Astrocyte (in vitro differentiated cells and primary cell): ENCODE results near the gene LANCL1. TPM values are rescaled to one million over a fixed set of nuclear protein-coding genes. Genes with fewer than 3 reads are reported as not detected.

Experiments
- DNase-seq: peaks from one replicate; pipeline ENCODE4 v3.0.0-alpha.2; 2010; ENCODE audit warnings: low read depth
- FAIRE-seq: peaks from 2 replicates; lab custom pipeline; 2011; peaks lifted over from hg19 to GRCh38; lab: Jason Lieb, UNC
- H2AFZ ChIP-seq: 2 replicates; pipeline ENCODE4 v1.6.0; 2012; ENCODE audit warnings: low read depth, low read length, inconsistent platforms
- H3K27ac ChIP-seq: 2 replicates; pipeline ENCODE4 v1.5.1; 2011; ENCODE audit warnings: low read depth, low read length, inconsistent platforms
- H3K27me3 ChIP-seq: 2 replicates; pipeline ENCODE4 v1.6.0; 2011; ENCODE audit warnings: low read length, inconsistent platforms; ENCODE audit not compliant: insufficient read depth
- H3K36me3 ChIP-seq: 2 replicates; pipeline ENCODE4 v1.5.1; 2011; ENCODE audit warnings: low read length, inconsistent platforms; ENCODE audit not compliant: insufficient read depth
- H3K4me1 ChIP-seq: 2 replicates; pipeline ENCODE4 v1.5.1; 2011; ENCODE audit warnings: low read length, inconsistent platforms; ENCODE audit not compliant: insufficient read depth
- H3K4me2 ChIP-seq: 2 replicates; pipeline ENCODE4 v1.6.0; 2012; ENCODE audit warnings: low read length, inconsistent platforms
- H3K4me3 ChIP-seq: 2 replicates; pipeline ENCODE4 v1.5.1; 2011; ENCODE audit warnings: low read depth, mild to moderate bottlenecking, low read length, inconsistent platforms; ENCODE audit not compliant: insufficient read depth
- H3K79me2 ChIP-seq: 2 replicates; pipeline ENCODE4 v1.6.0; 2012; ENCODE audit warnings: mild to moderate bottlenecking, low read length, inconsistent platforms; ENCODE audit not compliant: insufficient read depth
- H3K9ac ChIP-seq: 2 replicates; pipeline ENCODE4 v1.6.0; 2012; ENCODE audit warnings: mild to moderate bottlenecking, low read length, inconsistent platforms
- H3K9me3 ChIP-seq: 2 replicates; pipeline ENCODE4 v1.5.1; 2012; ENCODE audit warnings: low read depth, mild to moderate bottlenecking, low read length, inconsistent platforms; ENCODE audit not compliant: insufficient read depth
- H4K20me1 ChIP-seq: 2 replicates; pipeline ENCODE4 v1.6.0; 2012; ENCODE audit warnings: low read length, inconsistent platforms; ENCODE audit not compliant: insufficient read depth
- H3K27ac Mint-ChIP-seq: one replicate; pipeline ENCODE4 v1.8.0; 2021; ENCODE audit warnings: mild to moderate bottlenecking, mixed read lengths; ENCODE audit not compliant: unreplicated experiment
- H3K27me3 Mint-ChIP-seq: one replicate; pipeline ENCODE4 v1.8.0; 2021; ENCODE audit warnings: low read depth, mixed read lengths; ENCODE audit not compliant: unreplicated experiment
- H3K36me3 Mint-ChIP-seq: one replicate; pipeline ENCODE4 v1.8.0; 2021; ENCODE audit warnings: low read depth, mixed read lengths; ENCODE audit not compliant: unreplicated experiment
- H3K4me1 Mint-ChIP-seq: one replicate; pipeline ENCODE4 v1.8.0; 2021; ENCODE audit warnings: low read depth, mixed read lengths; ENCODE audit not compliant: unreplicated experiment
- H3K4me3 Mint-ChIP-seq: one replicate; pipeline ENCODE4 v1.8.0; 2021; ENCODE audit warnings: mild to moderate bottlenecking, moderate library complexity, mixed read lengths; ENCODE audit not compliant: unreplicated experiment
- H3K9me3 Mint-ChIP-seq: one replicate; pipeline ENCODE4 v1.8.0; 2021; ENCODE audit warnings: mild to moderate bottlenecking, mixed read lengths; ENCODE audit not compliant: unreplicated experiment
- CTCF ChIP-seq: IDR thresholded peaks from 2 replicates; pipeline ENCODE4 v1.5.1; 2011; ENCODE audit warnings: low read depth, mild to moderate bottlenecking, inconsistent platforms, low read length, moderate library complexity; ENCODE audit not compliant: insufficient read depth
- EZH2 ChIP-seq: IDR thresholded peaks from 2 replicates; pipeline ENCODE4 v1.6.1; 2012; ENCODE audit warnings: mild to moderate bottlenecking, low read length, inconsistent platforms; ENCODE audit not compliant: insufficient read depth
- total RNA-seq: library from RNA; stranded (reverse); gene quantifications from 2 replicates; pipeline ENCODE4 v1.2.1, GENCODE V29; 2021

The LANCL1 gene
- total RNA-seq, 1 donor from 2014 or later = 38.3 TPM

DNA sequence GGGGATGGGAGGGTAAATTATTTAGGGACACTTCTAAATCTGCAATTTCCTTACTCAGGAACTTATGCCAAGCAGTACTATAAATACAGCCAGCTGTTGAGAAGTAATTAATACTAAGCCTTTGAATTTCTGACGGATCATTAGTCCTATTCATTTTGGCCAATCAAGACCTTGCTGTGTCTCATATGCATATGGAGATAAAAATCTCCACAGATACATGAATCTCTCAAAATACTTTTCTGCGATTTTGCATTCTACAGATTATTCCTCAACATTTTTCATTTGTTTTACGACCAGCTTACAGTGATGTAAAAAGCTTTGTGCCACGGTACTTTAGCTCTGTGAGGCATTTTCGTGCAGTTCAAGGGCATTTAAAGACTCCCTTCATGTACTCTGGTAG is 16.7 kb downstream of the LANCL1 start:
- no peak overlapping the region for H3K27ac ChIP-seq
- Mint-ChIP-seq H3K27me3 (no peaks in the 10 kb centered on the region), H3K36me3 (peaks cover 3% of the 10 kb centered on the region), H3K27ac (no peak overlapping the region), H3K9me3 (no peaks in the 10 kb centered on the region), H3K4me1 (no peaks in the 10 kb centered on the region), H3K4me3 (no peak overlapping the region)
- H3K36me3 ChIP-seq = peaks cover 9% of the 10 kb centered on the region
- H3K27me3 ChIP-seq = no peaks in the 10 kb centered on the region
- no peak overlapping the region for H3K4me2 ChIP-seq
- H3K79me2 ChIP-seq = no peaks in the 10 kb centered on the region
- H4K20me1 ChIP-seq = no peaks in the 10 kb centered on the region
- FAIRE-seq = no peak
- no peak overlapping the region for H3K9ac ChIP-seq
- no peak overlapping the region for H2AFZ ChIP-seq
- DNase-seq = no peak
- H3K4me3 ChIP-seq = no peak overlapping the region
- no peaks in the 10 kb centered on the region for H3K9me3 ChIP-seq
- no peak for TF ChIP-seq EZH2
- no peak for TF ChIP-seq CTCF
- H3K4me1 ChIP-seq = no peaks in the 10 kb centered on the region

DNA sequence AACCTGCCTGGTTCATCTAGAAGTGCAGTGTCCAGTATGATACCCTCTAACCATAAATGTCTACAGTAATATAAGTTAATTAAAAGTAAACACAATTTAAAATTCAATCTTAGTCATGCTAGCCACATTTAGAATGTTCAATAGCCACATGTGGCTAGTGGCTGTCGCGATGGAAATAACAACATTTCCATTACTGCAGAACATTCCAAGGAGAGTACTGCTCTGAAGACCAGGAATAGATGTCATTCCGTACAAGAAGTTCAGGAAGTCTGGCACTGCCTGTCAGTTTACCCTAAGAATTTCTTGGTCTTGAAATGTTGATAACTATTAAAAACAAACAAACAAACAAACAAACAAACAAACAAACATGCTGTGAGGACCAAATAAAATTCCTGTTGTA is 17.2 kb downstream of the LANCL1 start:
- Histone ChIP-seq H3K4me1 (no peaks in the 10 kb centered on the region), H3K27ac (no peak overlapping the region), H4K20me1 (no peaks in the 10 kb centered on the region), H2AFZ (no peak overlapping the region), H3K9ac (no peak overlapping the region), H3K9me3 (no peaks in the 10 kb centered on the region), H3K4me3 (no peak overlapping the region), H3K4me2 (no peak overlapping the region), H3K36me3 (peaks cover 9% of the 10 kb centered on the region), H3K27me3 (no peaks in the 10 kb centered on the region), H3K79me2 (no peaks in the 10 kb centered on the region)
- DNase-seq = no peak
- no peaks in the 10 kb centered on the region for H3K9me3 Mint-ChIP-seq
- peaks cover 3% of the 10 kb centered on the region for H3K36me3 Mint-ChIP-seq
- H3K27me3 Mint-ChIP-seq = no peaks in the 10 kb centered on the region
- H3K27ac Mint-ChIP-seq = no peak overlapping the region
- no peak for FAIRE-seq
- TF ChIP-seq EZH2 (no peak), CTCF (no peak)
- H3K4me3 Mint-ChIP-seq = no peak overlapping the region
- H3K4me1 Mint-ChIP-seq = no peaks in the 10 kb centered on the region

GRCh38 chr2:210458395-210458794 is 18.2 kb downstream of the LANCL1 start:
- FAIRE-seq = no peak
- DNase-seq = no peak
- no peak overlapping the region for H3K27ac Mint-ChIP-seq

More at GRCh38 chr2:210458395-210458794, 18.2 kb downstream of the LANCL1 start:
- H3K9me3 Mint-ChIP-seq = no peaks in the 10 kb centered on the region
- Histone ChIP-seq H3K4me1 (no peaks in the 10 kb centered on the region), H4K20me1 (no peaks in the 10 kb centered on the region), H3K27ac (no peak overlapping the region), H3K4me3 (no peak overlapping the region), H3K27me3 (no peaks in the 10 kb centered on the region), H3K4me2 (no peak overlapping the region), H3K9me3 (no peaks in the 10 kb centered on the region), H2AFZ (no peak overlapping the region), H3K36me3 (peaks cover 9% of the 10 kb centered on the region), H3K79me2 (no peaks in the 10 kb centered on the region), H3K9ac (no peak overlapping the region)
- H3K4me3 Mint-ChIP-seq = no peak overlapping the region
- no peaks in the 10 kb centered on the region for H3K27me3 Mint-ChIP-seq
- peaks cover 3% of the 10 kb centered on the region for H3K36me3 Mint-ChIP-seq
- H3K4me1 Mint-ChIP-seq = no peaks in the 10 kb centered on the region
- no peak for TF ChIP-seq CTCF
- TF ChIP-seq EZH2 = no peak
